ENCODE results near the gene BCAS3. TPM values are rescaled to one million over a fixed set of nuclear protein-coding genes. Genes with fewer than 3 reads are reported as not detected.
"Not testable (repeated sequence)": the region's sequence is repeated elsewhere in the genome, so short reads cannot be mapped to it uniquely, and the experiment has no call there.

BCAS3 gene
- total RNA-seq, 2 experiments from 2014 or later = 5.1 to 6.9 TPM

DNA sequence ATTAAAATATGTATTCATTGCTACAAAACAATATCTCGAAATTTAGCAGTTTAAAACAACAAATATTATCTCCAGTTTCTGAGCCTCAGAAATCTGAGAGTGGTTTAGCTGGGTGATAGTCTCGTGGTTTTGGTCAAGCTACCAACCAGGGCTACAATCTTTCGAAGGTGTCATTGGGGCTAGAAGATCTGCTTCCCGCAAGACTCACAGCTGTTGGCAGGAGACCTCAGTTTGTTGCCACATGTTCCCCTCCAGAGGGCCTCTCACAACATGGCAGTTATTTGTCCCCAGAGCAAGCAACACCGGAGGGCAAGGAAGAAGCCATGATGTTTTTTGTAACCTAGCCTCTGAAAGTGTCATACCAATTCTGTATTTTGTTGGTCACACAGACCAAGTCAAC lies 12.0 kb upstream of the BCAS3 start:
- H3K27ac Mint-ChIP-seq = no peak overlapping the region
- CTCF ChIA-PET = no interaction called here
- TF ChIP-seq, protein P1, sequence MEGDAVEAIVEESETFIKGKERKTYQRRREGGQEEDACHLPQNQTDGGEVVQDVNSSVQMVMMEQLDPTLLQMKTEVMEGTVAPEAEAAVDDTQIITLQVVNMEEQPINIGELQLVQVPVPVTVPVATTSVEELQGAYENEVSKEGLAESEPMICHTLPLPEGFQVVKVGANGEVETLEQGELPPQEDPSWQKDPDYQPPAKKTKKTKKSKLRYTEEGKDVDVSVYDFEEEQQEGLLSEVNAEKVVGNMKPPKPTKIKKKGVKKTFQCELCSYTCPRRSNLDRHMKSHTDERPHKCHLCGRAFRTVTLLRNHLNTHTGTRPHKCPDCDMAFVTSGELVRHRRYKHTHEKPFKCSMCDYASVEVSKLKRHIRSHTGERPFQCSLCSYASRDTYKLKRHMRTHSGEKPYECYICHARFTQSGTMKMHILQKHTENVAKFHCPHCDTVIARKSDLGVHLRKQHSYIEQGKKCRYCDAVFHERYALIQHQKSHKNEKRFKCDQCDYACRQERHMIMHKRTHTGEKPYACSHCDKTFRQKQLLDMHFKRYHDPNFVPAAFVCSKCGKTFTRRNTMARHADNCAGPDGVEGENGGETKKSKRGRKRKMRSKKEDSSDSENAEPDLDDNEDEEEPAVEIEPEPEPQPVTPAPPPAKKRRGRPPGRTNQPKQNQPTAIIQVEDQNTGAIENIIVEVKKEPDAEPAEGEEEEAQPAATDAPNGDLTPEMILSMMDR (IDR thresholded peaks at IDR 0.05) = no peak
- no peak for ATAC-seq
- POLR2A ChIA-PET = no interaction called here
- no peak overlapping the region for H3K4me3 Mint-ChIP-seq
- no peaks in the 10 kb centered on the region for H3K9me3 Mint-ChIP-seq
- intact Hi-C loops (cut with micrococcal nuclease) = no loop called here
- no peaks in the 10 kb centered on the region for H3K4me1 Mint-ChIP-seq (ENCODE audit: low read depth)
- H3K36me3 Mint-ChIP-seq (ENCODE audit: low read depth) = peaks cover 5% of the 10 kb centered on the region
- no peak for DNase-seq
- H3K27me3 Mint-ChIP-seq = no peaks in the 10 kb centered on the region

DNA sequence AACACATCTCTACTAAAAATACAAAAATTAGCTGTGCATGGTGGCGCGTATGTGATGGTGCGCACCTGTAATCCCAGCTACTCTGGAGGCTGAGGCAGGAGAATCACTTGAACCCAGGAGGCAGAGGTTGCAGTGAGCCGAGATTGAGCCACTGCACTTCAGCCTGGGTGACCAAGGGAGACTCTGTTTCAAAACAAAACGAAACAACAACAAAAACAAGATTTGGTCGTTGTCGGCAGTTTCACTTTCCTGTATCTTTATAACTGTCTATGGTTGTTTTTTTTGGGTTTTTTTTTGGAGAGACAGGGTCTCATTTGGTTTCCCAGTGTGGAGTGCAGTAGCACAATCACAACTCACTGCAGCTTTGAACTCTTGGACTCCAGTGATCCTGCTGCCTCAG lies 8.9 kb upstream of the BCAS3 start:
- intact Hi-C loops (cut with micrococcal nuclease); H3K27me3 Mint-ChIP-seq; DNase-seq; H3K36me3 Mint-ChIP-seq (ENCODE audit: low read depth); POLR2A ChIA-PET; H3K27ac Mint-ChIP-seq; H3K9me3 Mint-ChIP-seq; H3K4me1 Mint-ChIP-seq (ENCODE audit: low read depth); ATAC-seq; H3K4me3 Mint-ChIP-seq: not testable (repeated sequence)
- CTCF ChIA-PET = interaction anchor here (1.0 kb wide), 1 partner anchor 30 kb away, joined by 3 read pairs; no protein-coding TSS in a partner anchor

DNA sequence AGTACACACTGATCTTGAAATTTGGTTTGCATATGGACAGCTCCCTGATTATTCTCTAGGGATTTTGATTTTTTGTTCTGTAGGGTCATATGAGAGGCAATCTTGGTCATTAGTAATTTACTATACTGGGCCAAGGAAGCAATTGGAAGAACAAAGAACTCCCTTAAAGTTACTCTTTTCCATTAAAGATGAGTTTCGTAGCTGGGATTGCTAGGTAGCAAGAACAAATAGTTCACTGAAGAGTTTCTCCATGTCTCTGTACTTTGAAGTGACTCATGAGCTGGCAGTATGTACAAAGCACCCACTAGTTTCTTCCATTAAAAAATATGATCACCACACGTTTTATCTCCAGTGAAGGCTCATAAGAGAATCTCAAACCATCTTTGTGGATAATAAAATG lies 6.2 kb upstream of the BCAS3 start:
- POLR2A ChIA-PET = no interaction called here

GRCh38 chr17:60674637-60675036 lies 3.0 kb upstream of the BCAS3 start:
- DNase-seq; intact Hi-C loops (cut with micrococcal nuclease); POLR2A ChIA-PET; H3K4me1 Mint-ChIP-seq (ENCODE audit: low read depth); H3K4me3 Mint-ChIP-seq; CTCF ChIA-PET; H3K27ac Mint-ChIP-seq; H3K27me3 Mint-ChIP-seq; ATAC-seq; H3K36me3 Mint-ChIP-seq (ENCODE audit: low read depth); H3K9me3 Mint-ChIP-seq: not testable (repeated sequence)

More for the DNA sequence above, 6.2 kb upstream of the BCAS3 start:
- intact Hi-C loops (cut with micrococcal nuclease) = no loop called here
- no peak for DNase-seq
- TF ChIP-seq, protein P1 (IDR thresholded peaks at IDR 0.05) = no peak
- Mint-ChIP-seq H3K27me3 (no peaks in the 10 kb centered on the region), H3K4me3 (no peak overlapping the region), H3K27ac (no peak overlapping the region), H3K4me1 (ENCODE audit: low read depth) (no peaks in the 10 kb centered on the region), H3K9me3 (peaks cover 3% of the 10 kb centered on the region), H3K36me3 (ENCODE audit: low read depth) (no peaks in the 10 kb centered on the region)
- ATAC-seq = no peak
- CTCF ChIA-PET = interaction anchor here (0.9 kb wide), 1 partner anchor 33 kb away, joined by 3 read pairs; no protein-coding TSS in a partner anchor

DNA sequence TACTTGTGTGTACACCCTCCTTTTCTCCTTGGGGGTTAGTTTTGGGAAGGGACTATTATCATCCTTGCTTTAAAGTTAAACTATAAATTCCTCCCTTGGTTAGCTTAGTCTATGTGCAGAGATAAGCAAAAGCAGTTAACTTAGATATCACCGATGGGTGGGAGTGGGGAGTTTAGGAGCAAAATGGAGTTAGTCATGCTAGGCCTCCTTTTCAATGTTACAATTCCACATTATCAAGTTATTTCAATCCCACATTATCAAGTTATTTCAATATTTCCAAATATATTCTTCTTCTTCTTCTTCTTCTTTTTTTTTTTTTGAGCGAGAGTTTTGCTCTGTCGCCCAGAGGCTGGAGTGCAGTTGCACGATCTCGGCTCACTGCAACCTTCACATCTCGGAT lies 1.7 kb upstream of the BCAS3 start:
- Mint-ChIP-seq H3K36me3 (ENCODE audit: low read depth) (no peaks in the 10 kb centered on the region), H3K4me1 (ENCODE audit: low read depth) (peaks cover 9% of the 10 kb centered on the region), H3K27me3 (no peaks in the 10 kb centered on the region), H3K27ac (no peak overlapping the region), H3K4me3 (peak overlapping the region; percentile 12), H3K9me3 (peaks cover 3% of the 10 kb centered on the region)
- ChIA-PET CTCF (interaction anchor here (1.9 kb wide), 1 partner anchor 37 kb away, joined by 7 read pairs; no protein-coding TSS in a partner anchor), POLR2A (interaction anchor here (0.6 kb wide), 1 partner anchor 35 kb away, joined by 3 read pairs; no protein-coding TSS in a partner anchor)
- ATAC-seq = no peak
- DNase-seq = no peak
- TF ChIP-seq, protein P1 (IDR thresholded peaks at IDR 0.05) = no peak
- intact Hi-C loops (cut with micrococcal nuclease) = no loop called here

GRCh38 chr17:60676758-60677307 lies 818 bp upstream of the BCAS3 start:
- H3K27ac Mint-ChIP-seq = peak overlapping the region; percentile 77
- H3K4me1 Mint-ChIP-seq (ENCODE audit: low read depth) = peaks cover 9% of the 10 kb centered on the region
- H3K4me3 Mint-ChIP-seq = peak overlapping the region; percentile 95
- H3K36me3 Mint-ChIP-seq (ENCODE audit: low read depth) = no peaks in the 10 kb centered on the region
- no peak for DNase-seq
- TF ChIP-seq, protein P1 (IDR thresholded peaks at IDR 0.05) = no peak
- no peaks in the 10 kb centered on the region for H3K27me3 Mint-ChIP-seq
- ChIA-PET POLR2A (interaction anchor here (1.0 to 1.7 kb wide), 4 partner anchors 10 to 165 kb away, joined by 3 to 8 read pairs (median 3); partner anchors contain the start of gene PPM1D), CTCF (interaction anchor here (1.1 to 1.9 kb wide), 7 partner anchors 10 to 77 kb away, joined by 3 to 8 read pairs (median 5); partner anchors contain the start of gene PPM1D)
- intact Hi-C loops (cut with micrococcal nuclease) = no loop called here
- peaks cover 3% of the 10 kb centered on the region for H3K9me3 Mint-ChIP-seq
- no peak for ATAC-seq

Data from activated CD8-positive, alpha-beta T cell treated with anti-CD3 and anti-CD28 coated beads for 36 hours (primary cell).